ENCODE measurements around the gene SLC35F6.

GRCh38 chr2:26764906-26765305 is 822 bp downstream of the SLC35F6 start:
- no peak for TF ChIP-seq ESRRA (IDR thresholded peaks at IDR 0.05; ENCODE audit: borderline replicate concordance, low read depth)
- TF ChIP-seq MAFF (IDR thresholded peaks at IDR 0.05; ENCODE audit: low read length), result no peak
- TF ChIP-seq GABPB2 (CRISPR knock-in tag; conservative IDR thresholded peaks at IDR 0.05), result no peak
- TF ChIP-seq REST (IDR thresholded peaks at IDR 0.05; ENCODE audit: borderline replicate concordance), result no peak
- no peak for TF ChIP-seq REST (CRISPR knock-in tag; IDR thresholded peaks at IDR 0.05; ENCODE audit: low read depth)
- TF ChIP-seq MAZ (CRISPR knock-in tag; conservative IDR thresholded peaks at IDR 0.05 in 1 of 2, IDR thresholded peaks at IDR 0.05 in 1 of 2), result no peak
- no peak for TF ChIP-seq MXI1 (IDR thresholded peaks at IDR 0.05; ENCODE audit: low read depth, low read length)
- no peak for TF ChIP-seq ZNF586 (CRISPR knock-in tag; conservative IDR thresholded peaks at IDR 0.05)
- TF ChIP-seq, protein P1, sequence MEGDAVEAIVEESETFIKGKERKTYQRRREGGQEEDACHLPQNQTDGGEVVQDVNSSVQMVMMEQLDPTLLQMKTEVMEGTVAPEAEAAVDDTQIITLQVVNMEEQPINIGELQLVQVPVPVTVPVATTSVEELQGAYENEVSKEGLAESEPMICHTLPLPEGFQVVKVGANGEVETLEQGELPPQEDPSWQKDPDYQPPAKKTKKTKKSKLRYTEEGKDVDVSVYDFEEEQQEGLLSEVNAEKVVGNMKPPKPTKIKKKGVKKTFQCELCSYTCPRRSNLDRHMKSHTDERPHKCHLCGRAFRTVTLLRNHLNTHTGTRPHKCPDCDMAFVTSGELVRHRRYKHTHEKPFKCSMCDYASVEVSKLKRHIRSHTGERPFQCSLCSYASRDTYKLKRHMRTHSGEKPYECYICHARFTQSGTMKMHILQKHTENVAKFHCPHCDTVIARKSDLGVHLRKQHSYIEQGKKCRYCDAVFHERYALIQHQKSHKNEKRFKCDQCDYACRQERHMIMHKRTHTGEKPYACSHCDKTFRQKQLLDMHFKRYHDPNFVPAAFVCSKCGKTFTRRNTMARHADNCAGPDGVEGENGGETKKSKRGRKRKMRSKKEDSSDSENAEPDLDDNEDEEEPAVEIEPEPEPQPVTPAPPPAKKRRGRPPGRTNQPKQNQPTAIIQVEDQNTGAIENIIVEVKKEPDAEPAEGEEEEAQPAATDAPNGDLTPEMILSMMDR (IDR thresholded peaks at IDR 0.05 in 2 of 3, conservative IDR thresholded peaks at IDR 0.05 in 1 of 3; ENCODE audit: insufficient read depth in 2 of 3, low read depth in 1 of 3, low read length in 3 of 3), result 0 out of 6 replicates have a peak, but pooled peaks of 1 of the 3 experiments have one; percentile 9
- TF ChIP-seq, protein P2, sequence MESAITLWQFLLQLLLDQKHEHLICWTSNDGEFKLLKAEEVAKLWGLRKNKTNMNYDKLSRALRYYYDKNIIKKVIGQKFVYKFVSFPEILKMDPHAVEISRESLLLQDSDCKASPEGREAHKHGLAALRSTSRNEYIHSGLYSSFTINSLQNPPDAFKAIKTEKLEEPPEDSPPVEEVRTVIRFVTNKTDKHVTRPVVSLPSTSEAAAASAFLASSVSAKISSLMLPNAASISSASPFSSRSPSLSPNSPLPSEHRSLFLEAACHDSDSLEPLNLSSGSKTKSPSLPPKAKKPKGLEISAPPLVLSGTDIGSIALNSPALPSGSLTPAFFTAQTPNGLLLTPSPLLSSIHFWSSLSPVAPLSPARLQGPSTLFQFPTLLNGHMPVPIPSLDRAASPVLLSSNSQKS (CRISPR knock-in tag; IDR thresholded peaks at IDR 0.05), result no peak

All from K562 (cell line).